Endothelial cell (in vitro differentiated cells): ENCODE measurements around the gene IGFLR1. TPM values are rescaled to one million over a fixed set of nuclear protein-coding genes. Genes with fewer than 3 reads are reported as not detected.

Experiments
- DNase-seq: peaks from one replicate; pipeline ENCODE4 v3.0.0; 2021; ENCODE audit warnings: low spot score
- H3K27ac Mint-ChIP-seq: one replicate; pipeline ENCODE4 v1.8.0; 2021; ENCODE audit warnings: mixed read lengths, inconsistent platforms; ENCODE audit not compliant: unreplicated experiment
- H3K27me3 Mint-ChIP-seq: one replicate; pipeline ENCODE4 v1.8.0; 2021; ENCODE audit warnings: mild to moderate bottlenecking, moderate library complexity, mixed read lengths, inconsistent platforms; ENCODE audit not compliant: unreplicated experiment
- H3K36me3 Mint-ChIP-seq: one replicate; pipeline ENCODE4 v1.8.0; 2021; ENCODE audit warnings: mild to moderate bottlenecking, low read depth, mixed read lengths, inconsistent platforms; ENCODE audit not compliant: unreplicated experiment
- H3K4me1 Mint-ChIP-seq: one replicate; pipeline ENCODE4 v1.8.0; 2021; ENCODE audit warnings: mild to moderate bottlenecking, mixed read lengths, inconsistent platforms; ENCODE audit not compliant: unreplicated experiment
- H3K4me3 Mint-ChIP-seq: one replicate; pipeline ENCODE4 v1.8.0; 2021; ENCODE audit warnings: mild to moderate bottlenecking, mixed read lengths, inconsistent platforms; ENCODE audit not compliant: unreplicated experiment
- H3K9me3 Mint-ChIP-seq: one replicate; pipeline ENCODE4 v1.8.0; 2021; ENCODE audit warnings: mixed read lengths, inconsistent platforms; ENCODE audit not compliant: unreplicated experiment
- CTCF ChIP-seq: fragments of 200-600 bp; sonication (generic); IDR thresholded peaks from one replicate; pipeline ENCODE4 v1.5.0; 2021; ENCODE audit warnings: antibody characterized with exemption; ENCODE audit not compliant: unreplicated experiment
- total RNA-seq: library from RNA; stranded (reverse); fragmentation: NEBNext Ultra II Directional; extraction: Animal tissue kit (Norgen Biotek cat#: 25700); gene quantifications from one replicate; pipeline ENCODE4 v1.2.1, GENCODE V29; 2021; ENCODE audit not compliant: unreplicated experiment

Gene IGFLR1
- total RNA-seq, 1 donor from 2014 or later = 3.2 TPM

DNA sequence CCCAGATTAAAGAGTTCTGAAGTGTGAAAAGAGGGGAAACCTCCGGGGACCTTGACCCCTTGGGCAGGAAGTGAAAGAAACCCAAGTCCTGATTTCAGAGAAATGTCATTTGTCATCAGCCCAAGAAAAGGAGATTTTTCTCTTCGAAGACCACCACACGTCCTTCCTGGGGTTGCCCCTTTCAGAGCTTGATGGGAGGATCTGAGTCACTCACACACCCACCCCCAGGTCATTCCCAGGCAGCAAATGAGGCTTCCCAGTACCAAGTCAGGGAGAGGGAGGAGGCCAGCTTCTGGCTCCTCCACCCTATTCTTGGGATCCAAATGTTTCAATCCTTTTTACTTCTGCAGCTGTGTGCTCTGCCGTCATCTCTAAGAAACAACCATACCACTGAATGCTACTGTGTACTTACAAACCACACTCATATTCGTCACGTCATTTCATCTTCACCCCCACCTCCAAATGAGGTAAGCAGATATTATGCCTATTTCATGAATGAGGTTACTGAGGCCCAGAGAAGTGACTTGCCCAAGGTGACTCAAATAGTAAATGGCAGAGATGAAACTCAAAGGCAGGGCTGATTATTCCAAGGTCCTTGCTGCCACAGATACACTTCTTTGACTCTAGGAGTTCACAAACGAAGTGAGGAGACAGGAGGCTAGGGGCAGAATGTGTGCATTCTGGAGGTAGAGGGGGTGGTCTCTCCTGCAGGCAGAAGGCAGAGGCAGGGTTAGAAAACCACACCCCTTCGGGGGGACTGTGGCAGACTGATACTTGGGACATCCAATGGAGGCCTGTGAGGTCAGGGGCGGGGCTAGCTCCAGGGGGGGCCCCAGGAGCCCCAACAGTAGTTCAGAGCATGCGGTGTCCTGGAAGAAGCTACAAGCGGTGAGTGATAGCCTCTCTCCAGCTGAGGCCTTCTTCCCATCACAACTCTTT lies 29.4 kb downstream of the IGFLR1 start:
- Mint-ChIP-seq H3K27ac (no peak overlapping the region), H3K4me3 (no peak overlapping the region)
- DNase-seq = no peak

GRCh38 chr19:35710784-35711723 lies 31.2 kb downstream of the IGFLR1 start:
- Mint-ChIP-seq H3K27ac (no peak overlapping the region), H3K27me3 (peaks cover 2% of the 10 kb centered on the region), H3K4me3 (no peak overlapping the region), H3K36me3 (no peaks in the 10 kb centered on the region), H3K4me1 (peaks cover 4% of the 10 kb centered on the region), H3K9me3 (no peaks in the 10 kb centered on the region)
- DNase-seq = no peak
- no peak for TF ChIP-seq CTCF

More for the DNA sequence above, 29.4 kb downstream of the IGFLR1 start:
- Mint-ChIP-seq H3K9me3 (no peaks in the 10 kb centered on the region), H3K27me3 (peaks cover 9% of the 10 kb centered on the region), H3K4me1 (peaks cover 12% of the 10 kb centered on the region), H3K36me3 (no peaks in the 10 kb centered on the region)
- TF ChIP-seq CTCF = no peak

GRCh38 chr19:35708391-35708790 lies 33.9 kb downstream of the IGFLR1 start:
- DNase-seq = no peak
- no peaks in the 10 kb centered on the region for H3K4me1 Mint-ChIP-seq
- no peaks in the 10 kb centered on the region for H3K9me3 Mint-ChIP-seq
- H3K4me3 Mint-ChIP-seq = no peak overlapping the region
- H3K27me3 Mint-ChIP-seq = no peaks in the 10 kb centered on the region
- H3K27ac Mint-ChIP-seq = no peak overlapping the region
- no peaks in the 10 kb centered on the region for H3K36me3 Mint-ChIP-seq
- TF ChIP-seq CTCF = no peak

- Mint-ChIP-seq H3K27ac (no peak within 1 kb of the TSS), H3K27me3 (peaks cover 4% of the 10 kb centered on the region), H3K4me3 (no peak within 1 kb of the TSS), H3K9me3 (no peaks in the 10 kb centered on the region), H3K36me3 (no peaks in the 10 kb centered on the region), H3K4me1 (peaks cover 3% of the 10 kb centered on the region)
- DNase-seq = peak; percentile 37
- TF ChIP-seq CTCF = no peak
Observed at GRCh38 chr19:35704218-35704617, 38.0 kb downstream of the IGFLR1 start, which contains the start of gene ZBTB32. Gene ZBTB32 (plus strand): TSS chr19:35704558. CDS start chr19:35714627, 10,069 bp downstream.
